ENCODE results near the gene RBCK1. TPM values are rescaled to one million over a fixed set of nuclear protein-coding genes. Genes with fewer than 3 reads are reported as not detected.
A peak's percentile ranks its signal among the peaks of the same experiment; 100 is the strongest.

The RBCK1 gene
- polyA plus RNA-seq, 3 donors, result 66.8 to 110 (median 70.8) TPM

DNA sequence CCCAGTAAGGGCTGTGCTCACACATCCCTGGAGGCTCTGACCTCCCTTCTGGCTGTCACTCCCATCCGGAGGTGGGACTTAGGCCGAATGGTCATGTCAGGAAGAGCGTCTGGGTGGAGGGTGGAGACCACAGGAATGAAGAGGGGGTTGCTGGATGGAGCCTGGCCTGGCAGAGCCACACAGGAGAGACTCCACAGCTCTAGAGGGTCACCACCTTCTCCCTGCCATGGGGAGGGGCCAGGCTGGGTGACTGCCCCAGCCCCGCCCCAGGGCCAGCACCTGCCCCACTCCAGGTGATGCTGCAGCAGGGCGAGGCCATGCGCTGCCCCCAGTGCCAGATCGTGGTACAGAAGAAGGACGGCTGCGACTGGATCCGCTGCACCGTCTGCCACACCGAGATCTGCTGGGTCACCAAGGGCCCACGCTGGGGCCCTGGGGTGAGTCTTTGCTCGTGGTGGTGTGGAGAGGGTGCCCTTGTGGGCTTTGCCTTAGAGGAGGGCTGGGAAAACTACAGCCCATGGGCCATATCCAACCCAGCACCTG, 20.6 kb downstream of the RBCK1 start:
- TF ChIP-seq, protein P1, sequence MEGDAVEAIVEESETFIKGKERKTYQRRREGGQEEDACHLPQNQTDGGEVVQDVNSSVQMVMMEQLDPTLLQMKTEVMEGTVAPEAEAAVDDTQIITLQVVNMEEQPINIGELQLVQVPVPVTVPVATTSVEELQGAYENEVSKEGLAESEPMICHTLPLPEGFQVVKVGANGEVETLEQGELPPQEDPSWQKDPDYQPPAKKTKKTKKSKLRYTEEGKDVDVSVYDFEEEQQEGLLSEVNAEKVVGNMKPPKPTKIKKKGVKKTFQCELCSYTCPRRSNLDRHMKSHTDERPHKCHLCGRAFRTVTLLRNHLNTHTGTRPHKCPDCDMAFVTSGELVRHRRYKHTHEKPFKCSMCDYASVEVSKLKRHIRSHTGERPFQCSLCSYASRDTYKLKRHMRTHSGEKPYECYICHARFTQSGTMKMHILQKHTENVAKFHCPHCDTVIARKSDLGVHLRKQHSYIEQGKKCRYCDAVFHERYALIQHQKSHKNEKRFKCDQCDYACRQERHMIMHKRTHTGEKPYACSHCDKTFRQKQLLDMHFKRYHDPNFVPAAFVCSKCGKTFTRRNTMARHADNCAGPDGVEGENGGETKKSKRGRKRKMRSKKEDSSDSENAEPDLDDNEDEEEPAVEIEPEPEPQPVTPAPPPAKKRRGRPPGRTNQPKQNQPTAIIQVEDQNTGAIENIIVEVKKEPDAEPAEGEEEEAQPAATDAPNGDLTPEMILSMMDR (IDR thresholded peaks at IDR 0.05), result no peak
- no peaks in the 10 kb centered on the region for H3K4me1 ChIP-seq (ENCODE audit: control insufficient read depth in 1 of 2, insufficient read depth in 2 of 2, low read length in 2 of 2)
- 93% methylated on average over 8 of the region's 14 CpGs for WGBS (ENCODE audit: insufficient coverage)
- H3K4me3 Mint-ChIP-seq, result no peak overlapping the region
- peaks cover 50 to 85% of the 10 kb centered on the region in 2 donors for H3K36me3 ChIP-seq (replicated peaks in 1 of 2; ENCODE audit: control insufficient read depth in 1 of 2, insufficient read depth in 2 of 2, low read length in 2 of 2)
- H3K9me3 ChIP-seq (replicated peaks in 1 of 2; ENCODE audit: control insufficient read depth in 1 of 2, insufficient read depth in 1 of 2, low read length in 2 of 2), result no peaks in the 10 kb centered on the region
- peaks cover 6% of the 10 kb centered on the region for H3K4me1 Mint-ChIP-seq
- H3K27me3 Mint-ChIP-seq (ENCODE audit: low read depth in 3 of 3), result peaks cover 0 to 2% (median 0%) of the 10 kb centered on the region in 3 donors
- no peak overlapping the region for H3K9ac ChIP-seq (ENCODE audit: insufficient read depth, low read length, poor library complexity, severe bottlenecking)
- H3K27me3 ChIP-seq (ENCODE audit: control insufficient read depth in 2 of 2, insufficient read depth in 2 of 2, low read length in 2 of 2), result no peaks in the 10 kb centered on the region
- H3K4me3 ChIP-seq (replicated peaks in 1 of 3; ENCODE audit: low read depth in 2 of 3, low read length in 3 of 3), result no peak overlapping the region
- intact Hi-C loops (cut with micrococcal nuclease), result no loop called here
- H3K27ac Mint-ChIP-seq, result peak overlapping the region in 1 of 7 donors; percentile 44
- peaks cover 69 to 84% of the 10 kb centered on the region in 2 donors for H3K36me3 Mint-ChIP-seq
- H3K9me3 Mint-ChIP-seq, result no peaks in the 10 kb centered on the region
- H3K27ac ChIP-seq (ENCODE audit: low read depth in 1 of 2, low read length in 2 of 2), result no peak overlapping the region
- no peak for DNase-seq
- peaks cover 10% of the 10 kb centered on the region for H4K20me1 ChIP-seq (ENCODE audit: insufficient read depth, low read length)
- no peaks in the 10 kb centered on the region for H3K79me2 ChIP-seq (ENCODE audit: insufficient read depth, low read length)
- no peak overlapping the region for H3K4me2 ChIP-seq (replicated peaks; ENCODE audit: extremely low read depth, low read length, poor library complexity, severe bottlenecking)
- no peak overlapping the region for H2AFZ ChIP-seq (ENCODE audit: insufficient read depth, low read depth, low read length, poor library complexity, severe bottlenecking)

DNA sequence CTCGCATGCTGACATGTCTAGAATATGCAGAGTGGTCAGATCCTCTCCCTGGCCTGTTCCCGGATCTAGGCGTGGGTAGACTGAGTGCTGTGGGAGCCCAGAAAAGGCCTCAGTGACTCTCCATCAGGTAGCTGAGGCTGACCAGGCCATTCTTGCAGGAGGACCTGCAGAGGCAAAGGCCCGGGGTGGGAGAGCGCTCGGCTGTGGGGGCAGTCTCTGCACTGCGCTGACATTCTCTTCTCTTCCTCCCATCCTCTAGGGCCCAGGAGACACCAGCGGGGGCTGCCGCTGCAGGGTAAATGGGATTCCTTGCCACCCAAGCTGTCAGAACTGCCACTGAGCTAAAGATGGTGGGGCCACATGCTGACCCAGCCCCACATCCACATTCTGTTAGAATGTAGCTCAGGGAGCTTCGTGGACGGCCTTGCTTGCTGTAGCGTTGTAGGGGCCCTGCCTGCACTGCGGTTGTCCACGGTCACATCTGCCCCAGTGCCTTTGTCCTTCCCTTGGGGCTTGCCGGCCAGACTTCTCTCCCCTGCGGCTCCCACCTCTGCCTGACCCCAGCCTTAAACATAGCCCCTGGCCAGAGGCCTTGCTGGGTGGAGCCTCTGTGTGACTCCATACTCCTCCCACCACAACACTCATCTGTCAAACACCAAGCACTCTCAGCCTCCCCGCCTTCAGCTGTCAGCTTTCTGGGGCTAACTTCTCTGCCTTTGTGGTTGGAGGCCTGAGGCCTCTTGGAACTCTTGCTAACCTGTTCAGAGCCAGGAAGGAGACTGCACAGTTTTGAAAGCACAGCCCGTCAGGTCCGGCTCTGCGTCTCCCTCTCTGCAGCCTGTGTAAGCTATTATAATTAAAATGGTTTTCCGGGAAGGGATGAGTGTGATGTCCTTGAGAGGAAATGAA, 22.2 kb downstream of the RBCK1 start:
- no peak for DNase-seq
- Histone ChIP-seq H2AFZ (ENCODE audit: insufficient read depth, low read depth, low read length, poor library complexity, severe bottlenecking) (no peak overlapping the region), H3K27me3 (ENCODE audit: control insufficient read depth in 2 of 2, insufficient read depth in 2 of 2, low read length in 2 of 2) (no peaks in the 10 kb centered on the region), H3K4me2 (replicated peaks; ENCODE audit: extremely low read depth, low read length, poor library complexity, severe bottlenecking) (no peak overlapping the region), H3K9me3 (replicated peaks in 1 of 2; ENCODE audit: control insufficient read depth in 1 of 2, insufficient read depth in 1 of 2, low read length in 2 of 2) (no peaks in the 10 kb centered on the region), H3K9ac (ENCODE audit: insufficient read depth, low read length, poor library complexity, severe bottlenecking) (no peak overlapping the region), H3K4me3 (replicated peaks in 1 of 3; ENCODE audit: low read depth in 2 of 3, low read length in 3 of 3) (no peak overlapping the region), H4K20me1 (ENCODE audit: insufficient read depth, low read length) (peaks cover 11% of the 10 kb centered on the region), H3K27ac (ENCODE audit: low read depth in 1 of 2, low read length in 2 of 2) (no peak overlapping the region), H3K36me3 (replicated peaks in 1 of 2; ENCODE audit: control insufficient read depth in 1 of 2, insufficient read depth in 2 of 2, low read length in 2 of 2) (peaks cover 49 to 80% of the 10 kb centered on the region in 2 donors), H3K4me1 (ENCODE audit: control insufficient read depth in 1 of 2, insufficient read depth in 2 of 2, low read length in 2 of 2) (no peaks in the 10 kb centered on the region), H3K79me2 (ENCODE audit: insufficient read depth, low read length) (no peaks in the 10 kb centered on the region)
- WGBS (ENCODE audit: insufficient coverage), result 97% methylated on average over 20 of the region's 21 CpGs
- H3K36me3 Mint-ChIP-seq, result peaks cover 65 to 87% of the 10 kb centered on the region in 2 donors
- TF ChIP-seq, protein P1 (IDR thresholded peaks at IDR 0.05), result no peak
- peaks cover 7% of the 10 kb centered on the region for H3K4me1 Mint-ChIP-seq
- peaks cover 0 to 2% (median 2%) of the 10 kb centered on the region in 3 donors for H3K27me3 Mint-ChIP-seq (ENCODE audit: low read depth in 3 of 3)
- H3K4me3 Mint-ChIP-seq, result no peak overlapping the region
- peak overlapping the region in 3 of 7 donors; percentile 6 to 33 (median 26) for H3K27ac Mint-ChIP-seq
- intact Hi-C loops (cut with micrococcal nuclease), result loop anchor here in 1 of 2 donors (10.0 kb wide), 1 partner anchor 54 kb away; no protein-coding TSS in a partner anchor
- no peaks in the 10 kb centered on the region for H3K9me3 Mint-ChIP-seq

Data from CD14-positive monocyte (primary cell).